Measurements from ENCODE around the gene EPX.

The EPX gene

DNA sequence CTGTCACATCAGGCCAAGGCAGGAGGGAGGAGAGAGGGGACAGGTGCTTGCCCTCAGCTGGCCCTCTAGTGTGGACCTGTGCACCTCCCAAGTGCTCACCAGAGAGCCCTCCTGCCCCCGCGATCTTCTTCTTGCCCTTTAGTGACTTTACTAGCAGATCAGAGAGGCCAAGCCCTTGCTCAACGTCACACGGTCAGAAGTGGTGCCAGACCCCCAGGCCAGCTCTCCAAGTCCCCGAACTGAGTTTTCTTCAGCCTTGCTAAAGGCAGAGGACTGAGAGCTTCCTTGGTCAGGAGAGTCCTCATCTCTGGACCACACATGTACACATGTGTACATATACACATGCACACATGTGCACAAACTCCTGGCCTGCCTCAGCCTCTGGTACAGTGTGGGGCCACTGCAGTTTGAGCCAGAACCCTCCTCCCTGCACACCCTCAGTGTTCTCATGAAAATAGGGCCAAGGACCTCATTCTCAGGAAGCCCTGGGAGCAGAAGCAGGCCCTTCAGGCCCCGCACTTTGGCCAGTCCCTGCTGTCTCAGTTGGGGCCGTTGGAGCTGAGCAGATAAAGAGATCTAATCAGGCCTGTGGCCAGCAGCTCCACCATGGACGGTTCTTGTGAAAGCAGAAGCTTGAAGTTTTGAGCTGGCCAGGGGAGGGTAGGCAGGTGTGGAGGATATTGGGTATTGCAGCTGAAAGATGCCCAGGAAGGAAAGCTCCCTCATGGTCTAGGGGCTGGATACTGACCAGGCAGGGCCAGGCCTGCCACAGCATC is 7.4 kb upstream of the EPX start:
- no peak for TF ChIP-seq ZNF302 (tag by site-specific recombination; IDR thresholded peaks at IDR 0.05; ENCODE audit: low read depth)
- no peak for TF ChIP-seq ZNF416 (tag by site-specific recombination; IDR thresholded peaks at IDR 0.05)
- TF ChIP-seq ZNF561 (tag by site-specific recombination; IDR thresholded peaks at IDR 0.05; ENCODE audit: borderline replicate concordance): no peak
- no peak for TF ChIP-seq ZBTB21 (tag by site-specific recombination; IDR thresholded peaks at IDR 0.05)
- TF ChIP-seq ZXDB (tag by site-specific recombination; IDR thresholded peaks at IDR 0.05): no peak
- TF ChIP-seq ZNF350 (tag by site-specific recombination; IDR thresholded peaks at IDR 0.05): no peak
- no peak for TF ChIP-seq KLF8 (tag by site-specific recombination; IDR thresholded peaks at IDR 0.05)
- no peak for TF ChIP-seq ZNF121 (tag by site-specific recombination; IDR thresholded peaks at IDR 0.05)
- TF ChIP-seq ZNF398 (tag by site-specific recombination; IDR thresholded peaks at IDR 0.05): no peak
- no peak for TF ChIP-seq KLF1 (tag by site-specific recombination; IDR thresholded peaks at IDR 0.05)
- TF ChIP-seq, protein P1, sequence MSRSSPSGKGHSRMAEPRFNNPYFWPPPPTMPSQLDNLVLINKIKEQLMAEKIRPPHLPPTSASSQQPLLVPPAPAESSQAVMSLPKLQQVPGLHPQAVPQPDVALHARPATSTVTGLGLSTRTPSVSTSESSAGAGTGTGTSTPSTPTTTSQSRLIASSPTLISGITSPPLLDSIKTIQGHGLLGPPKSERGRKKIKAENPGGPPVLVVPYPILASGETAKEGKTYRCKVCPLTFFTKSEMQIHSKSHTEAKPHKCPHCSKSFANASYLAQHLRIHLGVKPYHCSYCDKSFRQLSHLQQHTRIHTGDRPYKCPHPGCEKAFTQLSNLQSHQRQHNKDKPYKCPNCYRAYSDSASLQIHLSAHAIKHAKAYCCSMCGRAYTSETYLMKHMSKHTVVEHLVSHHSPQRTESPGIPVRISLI (tag by site-specific recombination; IDR thresholded peaks at IDR 0.05): no peak
- TF ChIP-seq KLF7 (tag by site-specific recombination; IDR thresholded peaks at IDR 0.05; ENCODE audit: borderline replicate concordance): no peak
- TF ChIP-seq ZNF473 (tag by site-specific recombination; IDR thresholded peaks at IDR 0.05): no peak
- no peak for TF ChIP-seq PRDM10 (tag by site-specific recombination; IDR thresholded peaks at IDR 0.05)
- TF ChIP-seq ZNF670 (tag by site-specific recombination; IDR thresholded peaks at IDR 0.05; ENCODE audit: low read depth): no peak
- no peak for TF ChIP-seq ZNF701 (tag by site-specific recombination; IDR thresholded peaks at IDR 0.05)
- no peak for TF ChIP-seq ZNF585B (tag by site-specific recombination; IDR thresholded peaks at IDR 0.05)
- no peak for TF ChIP-seq ZNF76 (tag by site-specific recombination; IDR thresholded peaks at IDR 0.05; ENCODE audit: borderline replicate concordance, low read depth)
- TF ChIP-seq ZNF623 (tag by site-specific recombination; IDR thresholded peaks at IDR 0.05): no peak
- H3K36me3 ChIP-seq (ENCODE audit: control insufficient read depth in 2 of 2, insufficient read depth in 1 of 2, low read length in 2 of 2): no peaks in the 10 kb centered on the region
- no peaks in the 10 kb centered on the region for H3K9me3 ChIP-seq (ENCODE audit: control insufficient read depth, insufficient read depth, low read depth, low read length)
- H3K4me1 ChIP-seq (ENCODE audit: control insufficient read depth, insufficient read depth, low read length): no peaks in the 10 kb centered on the region
- CTCF ChIA-PET: interaction anchor here (0.6 to 2.1 kb wide), 4 partner anchors 9 to 49 kb away, joined by 3 to 8 read pairs (median 6); no protein-coding TSS in a partner anchor
- POLR2A ChIA-PET: interaction anchor here (1.4 kb wide), 1 partner anchor 15 kb away, joined by 3 read pairs; no protein-coding TSS in a partner anchor
- H3K4me3 ChIP-seq (ENCODE audit: low read depth, low read length): no peak overlapping the region
- no peak overlapping the region for H3K27ac ChIP-seq (ENCODE audit: extremely low read depth, low read depth, low read length)

- no peaks in the 10 kb centered on the region for H3K9me3 ChIP-seq (ENCODE audit: control insufficient read depth, insufficient read depth, low read depth, low read length)
- H3K4me1 ChIP-seq (ENCODE audit: control insufficient read depth, insufficient read depth, low read length): no peaks in the 10 kb centered on the region
- H3K27ac ChIP-seq (ENCODE audit: extremely low read depth, low read depth, low read length): no peak overlapping the region
- ChIA-PET CTCF (interaction anchor here (0.6 to 1.4 kb wide), 3 partner anchors 9 to 1076 kb away, joined by 3 to 4 read pairs (median 4); no protein-coding TSS in a partner anchor), POLR2A (no interaction called here)
- no peaks in the 10 kb centered on the region for H3K36me3 ChIP-seq (ENCODE audit: control insufficient read depth in 2 of 2, insufficient read depth in 1 of 2, low read length in 2 of 2)
- no peak overlapping the region for H3K4me3 ChIP-seq (ENCODE audit: low read depth, low read length)
- TF ChIP-seq ZNF501 (tag by site-specific recombination; IDR thresholded peaks at IDR 0.05) (no peak), ZNF169 (tag by site-specific recombination; IDR thresholded peaks at IDR 0.05) (no peak), BCL11A (tag by site-specific recombination; IDR thresholded peaks at IDR 0.05; ENCODE audit: low read depth) (no peak), ZEB2 (tag by site-specific recombination; IDR thresholded peaks at IDR 0.05) (no peak), FEZF1 (tag by site-specific recombination; IDR thresholded peaks at IDR 0.05) (no peak), KLF7 (tag by site-specific recombination; IDR thresholded peaks at IDR 0.05; ENCODE audit: borderline replicate concordance) (no peak), SCRT1 (tag by site-specific recombination; IDR thresholded peaks at IDR 0.05; ENCODE audit: borderline replicate concordance) (no peak)
- TF ChIP-seq, protein P2, sequence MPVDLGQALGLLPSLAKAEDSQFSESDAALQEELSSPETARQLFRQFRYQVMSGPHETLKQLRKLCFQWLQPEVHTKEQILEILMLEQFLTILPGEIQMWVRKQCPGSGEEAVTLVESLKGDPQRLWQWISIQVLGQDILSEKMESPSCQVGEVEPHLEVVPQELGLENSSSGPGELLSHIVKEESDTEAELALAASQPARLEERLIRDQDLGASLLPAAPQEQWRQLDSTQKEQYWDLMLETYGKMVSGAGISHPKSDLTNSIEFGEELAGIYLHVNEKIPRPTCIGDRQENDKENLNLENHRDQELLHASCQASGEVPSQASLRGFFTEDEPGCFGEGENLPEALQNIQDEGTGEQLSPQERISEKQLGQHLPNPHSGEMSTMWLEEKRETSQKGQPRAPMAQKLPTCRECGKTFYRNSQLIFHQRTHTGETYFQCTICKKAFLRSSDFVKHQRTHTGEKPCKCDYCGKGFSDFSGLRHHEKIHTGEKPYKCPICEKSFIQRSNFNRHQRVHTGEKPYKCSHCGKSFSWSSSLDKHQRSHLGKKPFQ (tag by site-specific recombination; IDR thresholded peaks at IDR 0.05): no peak
- TF ChIP-seq, protein P3, sequence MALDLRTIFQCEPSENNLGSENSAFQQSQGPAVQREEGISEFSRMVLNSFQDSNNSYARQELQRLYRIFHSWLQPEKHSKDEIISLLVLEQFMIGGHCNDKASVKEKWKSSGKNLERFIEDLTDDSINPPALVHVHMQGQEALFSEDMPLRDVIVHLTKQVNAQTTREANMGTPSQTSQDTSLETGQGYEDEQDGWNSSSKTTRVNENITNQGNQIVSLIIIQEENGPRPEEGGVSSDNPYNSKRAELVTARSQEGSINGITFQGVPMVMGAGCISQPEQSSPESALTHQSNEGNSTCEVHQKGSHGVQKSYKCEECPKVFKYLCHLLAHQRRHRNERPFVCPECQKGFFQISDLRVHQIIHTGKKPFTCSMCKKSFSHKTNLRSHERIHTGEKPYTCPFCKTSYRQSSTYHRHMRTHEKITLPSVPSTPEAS (tag by site-specific recombination; IDR thresholded peaks at IDR 0.05): no peak
Observed at GRCh38 chr17:58186591-58186990, 5.9 kb upstream of the EPX start.
